Pancreas (tissue), 10 donors: ENCODE measurements around the gene GNPTAB. TPM values are rescaled to one million over a fixed set of nuclear protein-coding genes. Genes with fewer than 3 reads are reported as not detected.

Source experiments
- ATAC-seq, 4 donors: fragments of 200-7000 bp; cut with Tn5 transposase; one replicate each; pipeline versions ENCODE4 v1.8.0 to v1.9.1; 2020; ENCODE audit warnings: mild to moderate bottlenecking in 4 of 4, moderate library complexity in 4 of 4
- DNase-seq, 6 donors: peaks; one replicate each; pipeline ENCODE4 v3.0.0-alpha.2; 2020
- FAIRE-seq: peaks from 2 replicates; lab custom pipeline; 2012; peaks lifted over from hg19 to GRCh38; lab: Jason Lieb, UNC
- H3K27ac ChIP-seq, 4 donors: fragments of 200-600 bp; sonication (generic); 1 replicate in 3 of 4; 2 replicates in 1 of 4; pipeline versions ENCODE4 v1.5.0 to v1.8.0; 2020
- H3K27me3 ChIP-seq, 4 donors: fragments of 200-600 bp; one replicate each; pipeline ENCODE4 v1.8.0; 2021
- H3K36me3 ChIP-seq, 3 donors: fragments of 200-600 bp; sonication (generic) in 1 of 3; one replicate each; pipeline versions ENCODE4 v1.5.0 to v1.8.0; 2020 to 2021
- H3K4me1 ChIP-seq, 3 donors: fragments of 200-600 bp; one replicate each; pipeline ENCODE4 v1.8.0; 2021
- H3K4me3 ChIP-seq, 4 donors: fragments of 200-600 bp; sonication (generic) in 2 of 4; one replicate each; pipeline versions ENCODE4 v1.5.0 to v1.8.0; 2020 to 2021
- H3K9me3 ChIP-seq, 4 donors: fragments of 200-600 bp; one replicate each; pipeline ENCODE4 v1.8.0; 2021
- WGBS, 2 donors: extraction: QIAGEN DNeasy Blood & Tissue Kit; methylation state at CpG; one replicate each; pipeline ENCODE4 v1.1.7; 2013; 5-methylcytosine and 5-hydroxymethylcytosine counted together
- intact Hi-C, 3 donors: fragments of 100-400 bp; cut with DNase I; formaldehyde crosslinking; loops; one replicate each; pipeline versions ENCODE4 v1.11.1 to v1.14.2; 2022
- polyA plus RNA-seq, 2 donors: library from polyadenylated mRNA; stranded (reverse); fragments of 200-250 nt; gene quantifications; one replicate each; pipeline ENCODE4 v1.2.3, GENCODE V29; 2013
- total RNA-seq, 6 donors: library from RNA; stranded (reverse); fragmentation: NEBNext Ultra II Directional in 4 of 6; extraction: Animal tissue kit (Norgen Biotek cat#: 25700) in 4 of 6; gene quantifications; one replicate each; pipeline versions ENCODE4 v1.2.1 to v1.2.4, GENCODE V29; 2021 to 2023
- TF ChIP-seq, protein P1 (sequence below), 4 donors: fragments of 200-600 bp; sonication (generic) in 3 of 4; IDR thresholded peaks; one replicate each; pipeline versions ENCODE4 v1.5.0 to v1.8.0; 2021; ENCODE audit warnings: antibody characterized with exemption in 4 of 4
- donor health status: healthy with polysubstance abuse.
- donor health status: DM: no; HTN: no; CAD: no; lungs with moderate emphysema.
- donor health status: DM: no; HTN: no; CAD: no.
- donor health status: control.
- donor health status: control.
- donor health status: Bipolar disorder and iron deficiency.
- donor health status: DM: yes; HTN: yes; CAD: no.
- donor health status: DM: no; HTN: no; CAD: no.
- donor health status: DM: no; HTN: no; CAD: no.
- donor health status: DM: yes; HTN: yes; CAD: no.

The GNPTAB gene
- total and polyA plus RNA-seq, 8 donors, result 5.4 to 27.7 (median 12.2) TPM

GRCh38 chr12:101772012-101772775 lies 58.6 kb downstream of the GNPTAB start:
- intact Hi-C loops, result no loop called here
- peaks cover 0 to 6% (median 0%) of the 10 kb centered on the region in 3 donors for H3K36me3 ChIP-seq
- no peak for ATAC-seq

GRCh38 chr12:101769865-101770264 lies 60.9 kb downstream of the GNPTAB start:
- TF ChIP-seq, protein P1, sequence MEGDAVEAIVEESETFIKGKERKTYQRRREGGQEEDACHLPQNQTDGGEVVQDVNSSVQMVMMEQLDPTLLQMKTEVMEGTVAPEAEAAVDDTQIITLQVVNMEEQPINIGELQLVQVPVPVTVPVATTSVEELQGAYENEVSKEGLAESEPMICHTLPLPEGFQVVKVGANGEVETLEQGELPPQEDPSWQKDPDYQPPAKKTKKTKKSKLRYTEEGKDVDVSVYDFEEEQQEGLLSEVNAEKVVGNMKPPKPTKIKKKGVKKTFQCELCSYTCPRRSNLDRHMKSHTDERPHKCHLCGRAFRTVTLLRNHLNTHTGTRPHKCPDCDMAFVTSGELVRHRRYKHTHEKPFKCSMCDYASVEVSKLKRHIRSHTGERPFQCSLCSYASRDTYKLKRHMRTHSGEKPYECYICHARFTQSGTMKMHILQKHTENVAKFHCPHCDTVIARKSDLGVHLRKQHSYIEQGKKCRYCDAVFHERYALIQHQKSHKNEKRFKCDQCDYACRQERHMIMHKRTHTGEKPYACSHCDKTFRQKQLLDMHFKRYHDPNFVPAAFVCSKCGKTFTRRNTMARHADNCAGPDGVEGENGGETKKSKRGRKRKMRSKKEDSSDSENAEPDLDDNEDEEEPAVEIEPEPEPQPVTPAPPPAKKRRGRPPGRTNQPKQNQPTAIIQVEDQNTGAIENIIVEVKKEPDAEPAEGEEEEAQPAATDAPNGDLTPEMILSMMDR (IDR thresholded peaks at IDR 0.05), result no peak
- ATAC-seq (peak; percentile 31 to 52 (median 43)), FAIRE-seq (no peak), DNase-seq (no peak)
- no peaks in the 10 kb centered on the region for H3K9me3 ChIP-seq
- WGBS, 2 donors, result 67 to 69% methylated on average over 5 of the region's 5 CpGs
- intact Hi-C loops, result no loop called here
- peaks cover 0 to 6% (median 0%) of the 10 kb centered on the region in 3 donors for H3K36me3 ChIP-seq
- peaks cover 0 to 4% (median 0%) of the 10 kb centered on the region in 3 donors for H3K4me1 ChIP-seq
- H3K27ac ChIP-seq, result no peak overlapping the region
- no peaks in the 10 kb centered on the region for H3K27me3 ChIP-seq
- no peak overlapping the region for H3K4me3 ChIP-seq

More at GRCh38 chr12:101772012-101772775, 58.6 kb downstream of the GNPTAB start:
- Histone ChIP-seq H3K27ac (no peak overlapping the region), H3K27me3 (no peaks in the 10 kb centered on the region), H3K4me3 (no peak overlapping the region), H3K9me3 (no peaks in the 10 kb centered on the region), H3K4me1 (peaks cover 0 to 4% (median 0%) of the 10 kb centered on the region in 3 donors)
- FAIRE-seq (no peak), DNase-seq (no peak)
- TF ChIP-seq, protein P1 (IDR thresholded peaks at IDR 0.05), result no peak
- WGBS, 2 donors, result 81 to 88% methylated on average over 5 of the region's 5 CpGs

DNA sequence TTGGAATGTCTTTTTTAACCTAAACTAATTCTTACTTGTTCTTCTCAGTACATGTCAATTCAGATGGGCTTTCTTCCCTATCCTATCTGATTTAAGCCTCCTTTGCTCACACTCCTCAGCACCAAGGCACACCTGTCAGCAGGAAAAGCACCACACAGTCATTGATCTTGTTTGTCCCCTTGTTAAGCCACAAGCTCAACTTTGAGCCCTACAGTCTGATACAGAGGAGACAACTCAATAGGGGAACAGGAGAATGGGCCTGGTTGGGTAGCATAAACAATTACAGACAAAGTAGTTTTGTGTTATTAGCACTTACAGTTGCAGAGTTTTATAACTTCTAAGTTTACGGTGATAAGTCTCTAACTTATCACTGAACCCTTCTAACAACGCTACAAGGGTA lies 62.0 kb downstream of the GNPTAB start:
- no peak for ATAC-seq
- WGBS, 2 donors, result 43 to 51% methylated on average over 2 of the region's 2 CpGs
- Histone ChIP-seq H3K36me3 (peaks cover 0 to 6% (median 0%) of the 10 kb centered on the region in 3 donors), H3K27ac (no peak overlapping the region), H3K4me1 (peaks cover 0 to 4% (median 0%) of the 10 kb centered on the region in 3 donors), H3K27me3 (no peaks in the 10 kb centered on the region), H3K4me3 (no peak overlapping the region), H3K9me3 (no peaks in the 10 kb centered on the region)
- FAIRE-seq, result no peak
- intact Hi-C loops, result no loop called here
- DNase-seq, result no peak
- TF ChIP-seq, protein P1 (IDR thresholded peaks at IDR 0.05), result no peak

DNA sequence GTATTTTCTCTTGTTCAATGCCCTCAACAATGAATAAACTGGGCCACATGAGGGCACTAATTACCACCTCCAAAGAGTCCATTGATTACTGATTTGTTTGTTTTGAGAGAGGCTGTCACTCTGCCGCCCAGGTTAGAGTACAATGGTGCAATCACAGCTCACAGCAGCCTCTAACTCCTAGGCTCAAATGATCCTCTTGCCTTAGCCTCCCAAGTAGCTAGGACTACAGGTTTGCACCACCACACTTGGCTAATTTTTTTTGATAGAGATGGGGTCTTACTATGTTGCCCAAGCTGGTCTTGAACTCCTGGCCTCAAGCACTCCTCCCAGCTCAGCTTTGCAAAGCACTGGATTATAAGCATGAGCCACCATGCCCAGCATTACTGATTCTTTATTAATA lies 63.2 kb downstream of the GNPTAB start:
- peaks cover 0 to 6% (median 0%) of the 10 kb centered on the region in 3 donors for H3K36me3 ChIP-seq
- 79 to 85% methylated on average over 1 of the region's 1 CpG for WGBS, 2 donors
- H3K27ac ChIP-seq, result no peak overlapping the region
- H3K9me3 ChIP-seq, result no peaks in the 10 kb centered on the region
- H3K4me3 ChIP-seq, result no peak overlapping the region
- TF ChIP-seq, protein P1 (IDR thresholded peaks at IDR 0.05), result no peak
- DNase-seq (no peak), FAIRE-seq (no peak), ATAC-seq (no peak)
- H3K4me1 ChIP-seq, result peaks cover 0 to 4% (median 0%) of the 10 kb centered on the region in 3 donors
- intact Hi-C loops, result no loop called here
- no peaks in the 10 kb centered on the region for H3K27me3 ChIP-seq
